Mesodermal cell (in vitro differentiated cells): ENCODE measurements around the gene EYA2.

Experiments used
- H3K27ac ChIP-seq: 2 replicates; pipeline ENCODE4 v1.7.0; 2013; ENCODE audit warnings: mild to moderate bottlenecking, low read depth, low read length, moderate library complexity; ENCODE audit not compliant: severe bottlenecking
- H3K36me3 ChIP-seq: 2 replicates; pipeline ENCODE4 v1.7.1; 2013; ENCODE audit warnings: mild to moderate bottlenecking, low read length, moderate library complexity; ENCODE audit not compliant: control insufficient read depth, insufficient read depth
- H3K4me1 ChIP-seq: one replicate; pipeline ENCODE4 v1.7.1; 2013; ENCODE audit warnings: mild to moderate bottlenecking, low read length; ENCODE audit not compliant: insufficient read depth, control insufficient read depth, poor library complexity, severe bottlenecking
- H3K4me3 ChIP-seq: 2 replicates; pipeline ENCODE4 v1.7.0; 2013; ENCODE audit warnings: low read length, control low read depth, mild to moderate bottlenecking; ENCODE audit not compliant: insufficient read depth, poor library complexity, severe bottlenecking; ENCODE audit errors: extremely low read depth
- H3K9me3 ChIP-seq: 2 replicates; pipeline ENCODE4 v1.7.1; 2013; ENCODE audit warnings: mild to moderate bottlenecking, low read length, moderate library complexity; ENCODE audit not compliant: control insufficient read depth
- whole genome bisulfite sequencing, 2 experiments: methylation state at CpG; one replicate each; pipeline ENCODE4 v1.1.5; 2013; ENCODE audit warnings: missing lambda C conversion rate in 2 of 2; ENCODE audit not compliant: insufficient coverage in 2 of 2; 5-methylcytosine and 5-hydroxymethylcytosine counted together

Gene EYA2

DNA sequence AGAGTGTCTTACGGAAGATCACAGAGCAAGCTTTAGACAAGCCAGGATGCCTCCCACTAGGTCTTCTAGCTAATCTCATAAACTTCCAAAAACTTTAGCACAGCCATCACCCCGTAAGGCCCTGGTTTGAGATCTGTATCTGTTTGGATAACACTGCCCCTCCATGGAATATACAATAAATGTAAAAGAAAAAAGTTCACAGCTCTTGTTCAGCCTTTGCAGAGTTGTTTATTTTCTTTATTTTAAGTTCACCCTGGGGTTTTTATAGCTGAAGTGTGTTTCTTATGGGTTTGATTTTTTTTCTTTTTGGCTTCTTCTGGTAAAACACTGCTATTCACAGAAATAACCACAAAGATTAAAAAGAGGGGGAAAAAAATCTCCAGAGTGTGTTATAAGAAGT lies 125.6 kb downstream of the EYA2 start:
- WGBS, 2 experiments: 100% methylated on average over 1 of the region's 2 CpGs
- no peaks in the 10 kb centered on the region for H3K36me3 ChIP-seq
- H3K9me3 ChIP-seq: no peaks in the 10 kb centered on the region
- H3K4me3 ChIP-seq: no peak overlapping the region
- H3K27ac ChIP-seq: no peak overlapping the region
- H3K4me1 ChIP-seq: no peaks in the 10 kb centered on the region

DNA sequence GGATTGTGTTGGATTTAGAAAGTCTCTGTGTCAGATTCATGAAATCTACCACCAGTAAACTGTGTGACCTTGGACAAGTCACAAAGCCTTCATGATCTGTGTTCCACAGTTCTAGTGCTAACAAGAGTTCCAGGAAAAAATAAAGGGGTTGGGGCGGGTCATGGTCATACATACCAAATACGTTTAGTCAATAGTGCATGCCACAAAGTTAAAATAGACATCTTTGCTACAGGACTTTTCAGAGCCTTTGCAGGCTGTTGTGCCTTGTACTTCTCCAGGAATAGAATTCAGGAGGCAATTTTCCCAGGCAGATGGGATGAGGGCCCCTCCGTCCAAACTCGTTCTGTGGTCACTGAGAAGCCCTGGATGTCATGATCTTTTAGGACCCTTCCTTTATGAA lies 127.2 kb downstream of the EYA2 start:
- no peaks in the 10 kb centered on the region for H3K36me3 ChIP-seq
- WGBS, 2 experiments: 100% methylated on average over 2 to 4 of the region's 4 CpGs
- no peaks in the 10 kb centered on the region for H3K4me1 ChIP-seq
- H3K27ac ChIP-seq: no peak overlapping the region
- H3K9me3 ChIP-seq: no peaks in the 10 kb centered on the region
- H3K4me3 ChIP-seq: no peak overlapping the region

DNA sequence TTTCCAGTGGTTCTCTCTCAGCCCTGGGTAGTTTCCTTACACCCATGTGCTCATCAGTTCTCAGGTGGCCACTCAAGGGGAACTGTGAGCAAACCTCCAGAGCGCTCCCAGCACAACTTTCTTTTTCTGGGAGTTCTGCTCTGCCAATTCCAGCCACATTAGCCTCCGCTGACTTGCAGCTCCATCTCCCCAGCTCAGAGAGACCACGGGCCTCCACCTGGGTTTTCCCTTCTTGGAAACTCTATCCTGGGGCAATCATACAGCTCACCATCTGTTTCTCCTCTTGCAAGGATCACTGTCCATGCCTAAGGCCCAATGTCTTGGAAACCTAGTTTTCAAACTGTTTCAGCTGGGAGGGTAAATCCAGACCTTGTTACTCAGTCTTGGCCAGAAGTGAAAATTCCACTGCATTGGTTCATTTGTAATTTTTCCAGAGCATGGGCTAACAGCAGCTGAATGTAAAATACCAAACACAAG lies 129.9 kb downstream of the EYA2 start:
- Histone ChIP-seq H3K9me3 (peaks cover 5% of the 10 kb centered on the region), H3K27ac (no peak overlapping the region), H3K4me3 (no peak overlapping the region), H3K4me1 (no peaks in the 10 kb centered on the region), H3K36me3 (no peaks in the 10 kb centered on the region)
- WGBS, 2 experiments: 82 to 91% methylated on average over 3 of the region's 3 CpGs

DNA sequence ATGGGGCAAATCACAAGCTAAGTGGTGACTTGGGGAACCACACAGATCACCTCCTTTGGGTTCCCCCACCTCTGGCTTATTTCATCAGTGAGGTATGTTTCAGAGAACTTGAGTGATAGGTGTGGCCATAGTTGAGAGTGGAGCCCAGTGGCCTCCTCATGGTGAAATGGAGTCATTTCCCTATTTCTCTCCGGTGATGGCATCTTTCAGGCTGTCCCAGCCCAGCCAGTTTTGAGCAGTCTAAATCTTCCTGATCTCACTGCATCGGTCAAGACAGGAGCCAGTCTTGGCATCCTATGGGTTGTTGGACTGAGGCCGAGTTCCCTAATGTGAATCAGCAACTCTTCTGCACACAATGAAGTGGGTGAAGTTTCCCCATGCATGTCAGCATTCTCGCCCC lies 132.4 kb downstream of the EYA2 start:
- 90 to 91% methylated on average over 3 of the region's 4 CpGs for WGBS, 2 experiments
- Histone ChIP-seq H3K36me3 (no peaks in the 10 kb centered on the region), H3K4me1 (no peaks in the 10 kb centered on the region), H3K4me3 (no peak overlapping the region), H3K9me3 (peaks cover 5% of the 10 kb centered on the region), H3K27ac (no peak overlapping the region)

DNA sequence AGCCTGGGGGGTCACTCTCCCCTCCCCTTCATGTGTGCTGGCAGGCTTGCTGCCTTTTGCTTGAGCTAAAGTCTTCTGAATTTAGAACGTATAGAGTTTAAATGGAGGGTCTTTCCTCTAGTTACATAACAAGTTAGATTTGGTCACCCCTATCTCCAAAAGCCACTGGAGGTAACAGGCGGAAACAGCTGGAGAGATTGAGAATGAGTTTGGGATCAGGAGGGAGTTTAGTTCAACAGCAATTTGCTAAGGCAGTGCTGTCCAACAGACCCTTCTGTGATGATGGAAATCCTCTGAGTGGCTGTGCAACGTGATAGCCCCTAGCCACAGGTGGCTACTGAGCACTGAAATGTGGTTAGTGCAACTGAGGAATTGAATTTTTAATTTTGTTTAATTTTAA lies 132.8 kb downstream of the EYA2 start:
- Histone ChIP-seq H3K36me3 (no peaks in the 10 kb centered on the region), H3K4me1 (no peaks in the 10 kb centered on the region), H3K4me3 (no peak overlapping the region), H3K27ac (no peak overlapping the region), H3K9me3 (peaks cover 5% of the 10 kb centered on the region)
- WGBS, 2 experiments: 67 to 100% methylated on average over 1 of the region's 3 CpGs

DNA sequence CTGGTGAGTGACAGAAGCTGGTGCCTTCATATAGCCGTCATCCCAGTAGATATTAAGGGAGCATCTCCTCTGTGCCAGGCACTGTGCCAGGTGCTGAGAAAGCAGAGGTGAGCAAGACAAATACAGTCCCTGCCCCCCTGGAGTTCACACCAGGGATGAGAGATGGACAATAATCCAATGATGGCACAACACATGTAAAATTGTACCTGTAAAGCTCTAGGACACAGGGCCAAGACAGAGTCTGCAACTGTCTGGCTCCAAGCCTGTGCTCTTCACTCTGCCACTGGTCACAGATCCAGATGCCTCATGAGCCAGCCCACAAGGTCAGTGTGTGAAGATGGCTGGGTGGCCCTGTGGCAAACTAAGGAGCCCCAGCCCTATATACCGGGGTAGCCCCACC lies 133.8 kb downstream of the EYA2 start:
- no peak overlapping the region for H3K4me3 ChIP-seq
- H3K36me3 ChIP-seq: no peaks in the 10 kb centered on the region
- WGBS, 2 experiments: 79 to 100% methylated on average over 1 to 2 of the region's 2 CpGs
- no peaks in the 10 kb centered on the region for H3K4me1 ChIP-seq
- peaks cover 5% of the 10 kb centered on the region for H3K9me3 ChIP-seq
- H3K27ac ChIP-seq: no peak overlapping the region

DNA sequence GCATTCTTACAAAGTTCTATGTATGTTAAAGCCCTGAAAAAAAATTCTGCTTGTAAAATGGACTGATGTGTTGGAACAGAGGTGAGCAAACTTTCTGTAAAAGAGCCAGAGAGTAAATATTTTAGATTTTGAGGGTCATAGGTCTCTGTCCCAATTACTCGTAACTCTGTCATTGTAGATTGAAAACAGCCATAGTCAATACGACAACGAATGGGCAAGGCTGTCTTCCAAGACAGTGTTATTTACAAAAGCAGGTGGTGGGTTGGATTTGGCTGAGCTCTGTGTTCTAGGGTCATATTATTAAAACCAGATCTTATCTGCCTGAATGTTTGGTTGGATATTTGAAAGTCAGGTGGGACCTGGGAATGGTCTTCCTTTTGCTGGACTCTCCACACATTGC lies 135.2 kb downstream of the EYA2 start:
- H3K9me3 ChIP-seq: peaks cover 5% of the 10 kb centered on the region
- no peak overlapping the region for H3K27ac ChIP-seq
- 93 to 100% methylated on average over 3 of the region's 3 CpGs for WGBS, 2 experiments
- H3K4me3 ChIP-seq: no peak overlapping the region
- no peaks in the 10 kb centered on the region for H3K36me3 ChIP-seq
- no peaks in the 10 kb centered on the region for H3K4me1 ChIP-seq

DNA sequence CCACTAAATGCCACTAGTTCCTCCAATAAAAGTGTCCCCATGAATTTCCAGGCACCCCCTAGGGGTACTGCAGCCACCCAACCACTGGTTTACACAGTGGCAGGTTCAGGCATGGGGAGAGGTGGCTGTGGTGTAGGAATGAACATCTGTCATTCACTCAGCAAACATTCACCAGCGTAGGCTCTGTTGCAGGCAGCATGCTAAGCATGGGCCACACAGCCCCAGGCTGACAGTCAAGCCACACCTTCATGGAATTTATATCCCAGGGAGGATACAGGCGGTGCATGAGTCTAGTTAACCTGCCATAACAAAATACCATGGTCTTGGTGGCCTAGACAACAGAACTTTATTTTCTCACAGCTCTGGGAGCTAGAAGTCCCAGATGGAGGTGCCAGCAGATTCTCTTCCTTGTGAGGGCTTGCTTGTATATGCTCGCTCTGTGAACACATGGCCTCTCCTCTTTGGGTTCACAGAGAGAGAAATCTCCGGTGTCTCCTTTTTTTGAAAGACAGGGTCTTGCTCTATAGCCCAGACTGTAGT lies 135.7 kb downstream of the EYA2 start:
- no peak overlapping the region for H3K4me3 ChIP-seq
- 92 to 95% methylated on average over 3 to 4 of the region's 4 CpGs for WGBS, 2 experiments
- no peaks in the 10 kb centered on the region for H3K36me3 ChIP-seq
- peaks cover 5% of the 10 kb centered on the region for H3K9me3 ChIP-seq
- no peak overlapping the region for H3K27ac ChIP-seq
- no peaks in the 10 kb centered on the region for H3K4me1 ChIP-seq

DNA sequence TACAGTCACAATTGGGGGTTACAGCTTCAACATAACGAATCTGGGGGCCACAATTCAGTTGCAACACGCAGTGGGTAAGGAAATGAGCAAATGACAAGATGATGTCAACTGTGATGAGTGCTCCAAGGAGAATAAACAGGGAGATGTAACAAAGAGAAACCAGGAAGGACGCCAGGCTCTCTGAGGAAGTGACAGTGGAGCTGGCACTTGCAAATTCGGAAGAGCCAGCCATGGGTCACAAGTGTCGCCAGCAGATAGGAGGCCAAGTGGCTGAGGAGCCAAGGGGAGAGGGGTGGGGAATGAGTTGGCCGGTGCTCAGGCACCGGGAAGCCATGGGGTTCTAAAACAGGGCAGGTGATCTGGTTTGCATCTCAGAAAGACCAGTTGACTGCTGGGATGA lies 136.4 kb downstream of the EYA2 start:
- Histone ChIP-seq H3K4me3 (no peak overlapping the region), H3K4me1 (no peaks in the 10 kb centered on the region), H3K9me3 (peaks cover 5% of the 10 kb centered on the region), H3K27ac (no peak overlapping the region), H3K36me3 (no peaks in the 10 kb centered on the region)
- 86 to 88% methylated on average over 7 of the region's 7 CpGs for WGBS, 2 experiments

DNA sequence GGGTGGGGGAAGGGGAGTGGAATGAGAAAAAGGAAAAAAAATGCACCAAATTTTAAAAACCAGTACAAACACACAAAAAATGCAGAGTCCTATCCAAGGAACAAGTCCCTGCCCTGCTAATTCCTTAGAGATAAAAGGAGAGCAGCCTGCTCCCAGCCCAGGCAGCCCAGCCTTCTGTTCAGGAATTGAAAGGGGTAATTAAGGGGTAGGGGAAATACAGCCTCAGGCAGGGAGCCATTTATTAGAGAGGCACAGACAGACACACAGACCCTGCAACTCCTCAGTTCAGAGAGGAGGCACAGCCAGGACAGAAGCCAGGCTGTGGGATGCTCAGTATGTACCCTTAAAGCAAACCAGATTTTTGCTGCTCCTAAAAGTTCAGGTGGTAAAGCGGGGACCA lies 137.2 kb downstream of the EYA2 start:
- no peak overlapping the region for H3K4me3 ChIP-seq
- H3K4me1 ChIP-seq: no peaks in the 10 kb centered on the region
- no peak overlapping the region for H3K27ac ChIP-seq
- no peaks in the 10 kb centered on the region for H3K36me3 ChIP-seq
- peaks cover 5% of the 10 kb centered on the region for H3K9me3 ChIP-seq
- WGBS, 2 experiments: 71 to 91% methylated on average over 1 of the region's 1 CpG

DNA sequence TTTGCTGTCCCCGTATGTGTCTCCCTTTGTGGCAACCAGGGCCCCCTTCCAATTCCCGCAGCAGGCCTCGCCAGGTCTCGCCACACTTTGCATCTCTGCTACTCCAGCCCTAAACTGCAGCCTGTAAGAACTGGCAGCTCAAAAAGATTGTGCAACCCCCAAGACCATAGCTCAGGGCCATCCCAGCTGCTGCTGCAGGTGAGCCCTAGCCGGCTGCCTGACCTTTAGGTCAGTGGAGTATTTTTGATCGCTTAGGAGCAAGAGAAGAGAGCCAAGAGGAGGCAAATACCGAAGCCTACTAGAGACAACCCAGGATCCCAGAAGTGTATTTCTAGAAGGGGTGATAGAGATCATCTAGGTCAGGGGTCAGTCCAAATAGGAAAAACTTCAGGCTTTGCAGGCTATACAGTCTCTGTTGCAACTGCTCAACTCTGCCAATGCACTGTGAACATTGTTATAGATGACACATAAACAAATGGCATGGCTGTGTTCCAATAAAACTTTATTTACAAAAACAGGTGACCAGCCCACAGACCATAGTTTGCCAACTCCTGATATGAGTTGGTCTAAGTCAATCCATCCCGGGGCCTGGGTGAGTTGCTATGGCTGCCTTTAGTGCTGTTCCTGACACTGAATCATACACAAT lies 138.4 kb downstream of the EYA2 start:
- no peaks in the 10 kb centered on the region for H3K36me3 ChIP-seq
- H3K27ac ChIP-seq: no peak overlapping the region
- 85 to 91% methylated on average over 6 to 7 of the region's 8 CpGs for WGBS, 2 experiments
- peaks cover 5% of the 10 kb centered on the region for H3K9me3 ChIP-seq
- no peak overlapping the region for H3K4me3 ChIP-seq
- H3K4me1 ChIP-seq: no peaks in the 10 kb centered on the region
